EH (cell line): ENCODE results near the gene ARFRP1.

Source experiments
- DNase-seq: peaks from one replicate; pipeline ENCODE4 v3.0.0-alpha.2; 2015; ENCODE audit warnings: low read depth

ARFRP1 gene

DNA sequence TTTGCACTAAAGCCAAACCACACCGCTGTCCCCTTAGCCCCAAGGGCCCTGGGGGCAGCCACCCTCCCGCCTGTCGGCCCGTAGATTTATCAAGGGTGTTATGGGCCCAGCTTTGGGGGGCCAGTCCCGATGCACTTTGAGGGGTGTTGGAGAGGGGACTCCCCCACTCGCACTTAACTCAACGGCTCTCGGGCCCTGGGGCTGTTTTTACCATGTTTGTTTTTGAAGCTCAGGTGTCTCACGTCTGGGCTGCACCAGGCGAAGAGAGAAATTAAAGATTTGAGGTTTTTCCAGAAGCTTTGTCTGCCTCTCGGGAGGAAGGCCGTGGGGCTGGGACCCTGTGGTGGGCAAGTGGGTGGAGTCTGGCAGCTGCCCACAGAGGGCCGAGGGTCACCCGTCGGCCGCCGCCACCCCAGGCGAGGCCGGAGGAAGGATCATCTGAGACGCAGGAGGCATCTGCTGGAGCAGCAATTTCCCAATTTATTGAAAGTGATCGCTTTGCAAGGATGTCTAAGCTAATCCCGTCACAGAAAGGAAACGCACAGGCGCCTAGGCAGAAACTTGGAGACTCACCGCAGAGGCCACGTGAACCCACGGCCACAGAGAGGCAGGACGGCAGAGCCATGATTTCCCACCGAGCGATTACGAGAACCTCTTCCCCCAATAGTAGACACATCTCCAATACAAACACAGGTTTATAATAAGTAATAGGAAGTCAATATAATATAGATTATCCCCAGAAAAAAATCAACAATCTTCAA is 35.6 kb upstream of the ARFRP1 start:
- no peak for DNase-seq

DNA sequence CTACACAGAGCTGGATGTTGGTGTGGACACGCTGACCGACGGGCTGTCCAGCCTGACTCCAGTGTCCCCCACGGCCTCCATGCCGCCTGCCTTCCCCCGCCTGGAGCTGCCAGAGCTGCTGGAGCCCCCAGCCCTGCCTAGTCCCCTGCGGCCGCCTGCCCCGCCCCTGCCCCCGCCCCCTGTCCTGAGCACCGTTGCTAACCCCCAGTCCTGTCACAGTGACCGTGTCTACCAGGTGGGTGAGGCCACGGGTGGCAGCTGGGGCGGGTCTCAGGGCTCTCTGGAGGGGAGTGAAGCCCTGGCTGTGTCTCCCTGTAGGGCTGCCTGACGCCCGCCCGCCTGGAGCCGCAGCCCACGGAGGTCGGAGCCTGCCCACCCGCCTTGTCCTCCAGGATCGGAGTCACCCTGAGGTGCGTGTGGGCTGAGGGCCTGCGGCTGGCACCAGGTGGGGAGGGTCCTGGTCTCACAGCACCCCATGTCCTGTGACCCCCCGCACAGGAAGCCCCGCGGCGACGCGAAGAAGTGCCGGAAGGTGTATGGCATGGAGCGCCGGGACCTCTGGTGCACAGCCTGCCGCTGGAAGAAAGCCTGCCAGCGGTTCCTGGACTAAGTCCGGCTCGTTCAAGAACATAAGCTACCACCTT is 34.7 kb upstream of the ARFRP1 start:
- no peak for DNase-seq

DNA sequence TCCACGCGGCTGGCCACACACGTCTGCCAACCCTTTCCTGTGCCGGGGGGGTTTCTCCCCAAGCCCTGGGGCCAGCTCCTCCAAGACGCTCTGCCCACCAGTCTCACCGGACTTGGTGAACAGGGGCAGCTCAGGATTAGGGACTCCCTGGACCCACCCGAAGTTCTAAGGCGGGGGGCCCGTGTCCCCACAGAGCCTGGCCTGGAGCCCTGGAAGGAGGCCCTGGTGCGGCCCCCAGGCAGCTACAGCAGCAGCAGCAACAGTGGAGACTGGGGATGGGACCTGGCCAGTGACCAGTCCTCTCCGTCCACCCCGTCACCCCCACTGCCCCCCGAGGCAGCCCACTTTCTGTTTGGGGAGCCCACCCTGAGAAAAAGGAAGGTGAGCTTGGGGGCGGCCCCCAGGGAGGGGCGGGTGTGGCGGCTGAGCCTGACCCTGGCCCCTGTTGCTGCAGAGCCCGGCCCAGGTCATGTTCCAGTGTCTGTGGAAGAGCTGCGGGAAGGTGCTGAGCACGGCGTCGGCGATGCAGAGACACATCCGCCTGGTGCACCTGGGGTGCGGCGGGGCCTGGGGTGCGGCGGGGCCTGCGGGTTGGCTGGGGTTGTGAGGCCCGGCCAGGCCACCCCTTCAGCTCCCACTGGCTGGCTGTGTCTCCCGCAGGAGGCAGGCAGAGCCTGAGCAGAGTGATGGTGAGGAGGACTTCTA is 34.1 kb upstream of the ARFRP1 start:
- no peak for DNase-seq

DNA sequence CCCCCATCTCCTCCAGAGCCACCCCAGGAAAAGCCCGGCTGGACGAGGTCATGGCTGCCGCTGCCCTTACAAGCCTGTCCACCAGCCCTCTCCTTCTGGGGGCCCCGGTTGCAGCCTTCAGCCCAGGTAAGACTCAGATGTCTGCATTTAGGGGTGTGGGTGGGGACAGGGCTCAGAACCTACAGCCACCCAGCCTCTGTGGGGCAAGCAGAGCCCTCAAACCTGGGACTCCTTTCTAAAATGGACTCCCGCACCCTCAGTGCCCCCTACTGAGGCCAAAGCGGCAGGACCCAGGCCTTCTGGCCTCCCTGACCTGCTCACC is 33.5 kb upstream of the ARFRP1 start:
- no peak for DNase-seq

DNA sequence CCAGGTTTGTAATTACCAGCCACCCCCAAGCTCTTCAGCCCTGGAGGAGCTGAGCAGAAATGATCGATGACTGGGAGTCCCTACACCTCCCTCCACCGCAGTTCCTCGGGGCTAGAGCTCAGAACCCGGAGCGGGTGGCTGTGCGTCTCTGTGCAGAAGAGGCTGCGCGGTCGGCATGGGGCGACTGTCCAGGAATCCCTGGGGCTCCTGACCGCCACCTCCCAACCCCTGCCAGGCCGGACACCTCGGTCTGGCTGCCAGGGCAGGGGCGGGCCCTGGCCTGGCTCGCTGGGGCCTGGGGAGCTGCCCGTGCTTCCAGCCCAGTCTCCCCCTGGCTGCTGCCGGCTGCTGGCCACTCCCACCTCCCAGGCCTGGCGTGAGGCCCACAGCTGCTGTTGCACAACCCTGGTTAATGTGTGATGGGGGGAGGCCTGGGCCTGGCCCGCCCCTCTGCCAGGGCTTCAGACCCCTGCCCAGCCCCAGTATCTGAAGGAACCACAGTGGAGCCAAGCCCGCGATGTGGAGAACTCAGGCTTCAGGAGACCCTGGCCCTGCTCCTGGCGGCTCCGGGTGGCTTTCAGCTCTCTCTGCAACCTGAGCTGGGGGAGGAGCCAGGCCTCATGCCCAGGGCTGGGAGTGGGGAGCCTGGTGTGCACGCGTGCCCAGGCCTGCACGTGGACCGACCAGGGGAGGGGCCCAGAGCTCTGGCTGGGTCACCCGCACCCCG is 33.0 kb upstream of the ARFRP1 start:
- DNase-seq, result peak; percentile 89

DNA sequence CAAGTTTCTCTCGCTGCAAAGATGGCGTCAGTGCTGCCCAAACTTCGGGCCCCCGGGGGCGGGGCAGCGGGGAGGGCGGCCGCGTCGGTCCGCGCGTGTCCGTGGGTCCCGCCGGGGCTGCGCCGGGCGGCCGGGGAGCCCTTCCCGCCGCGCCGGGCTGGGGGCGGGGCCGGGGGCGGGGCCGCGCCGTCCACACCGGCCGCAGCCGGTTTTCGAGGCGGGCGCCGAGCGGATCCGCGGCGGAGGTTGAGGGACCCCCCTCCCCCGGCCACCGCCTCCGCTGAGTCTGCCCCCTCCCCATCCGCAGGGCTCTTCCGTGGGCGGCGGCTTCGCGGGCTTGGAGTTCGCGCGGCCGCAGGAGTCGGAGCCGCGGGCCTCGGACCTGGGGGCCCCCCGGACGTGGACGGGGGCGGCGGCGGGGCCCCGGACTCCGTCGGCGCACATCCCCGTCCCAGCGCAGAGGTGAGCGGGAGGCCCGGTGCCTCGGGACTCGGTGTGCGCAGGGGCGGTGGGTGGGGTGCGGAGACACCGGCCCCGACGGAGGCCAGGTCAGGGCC is 32.4 kb upstream of the ARFRP1 start:
- peak; percentile 41 for DNase-seq

DNA sequence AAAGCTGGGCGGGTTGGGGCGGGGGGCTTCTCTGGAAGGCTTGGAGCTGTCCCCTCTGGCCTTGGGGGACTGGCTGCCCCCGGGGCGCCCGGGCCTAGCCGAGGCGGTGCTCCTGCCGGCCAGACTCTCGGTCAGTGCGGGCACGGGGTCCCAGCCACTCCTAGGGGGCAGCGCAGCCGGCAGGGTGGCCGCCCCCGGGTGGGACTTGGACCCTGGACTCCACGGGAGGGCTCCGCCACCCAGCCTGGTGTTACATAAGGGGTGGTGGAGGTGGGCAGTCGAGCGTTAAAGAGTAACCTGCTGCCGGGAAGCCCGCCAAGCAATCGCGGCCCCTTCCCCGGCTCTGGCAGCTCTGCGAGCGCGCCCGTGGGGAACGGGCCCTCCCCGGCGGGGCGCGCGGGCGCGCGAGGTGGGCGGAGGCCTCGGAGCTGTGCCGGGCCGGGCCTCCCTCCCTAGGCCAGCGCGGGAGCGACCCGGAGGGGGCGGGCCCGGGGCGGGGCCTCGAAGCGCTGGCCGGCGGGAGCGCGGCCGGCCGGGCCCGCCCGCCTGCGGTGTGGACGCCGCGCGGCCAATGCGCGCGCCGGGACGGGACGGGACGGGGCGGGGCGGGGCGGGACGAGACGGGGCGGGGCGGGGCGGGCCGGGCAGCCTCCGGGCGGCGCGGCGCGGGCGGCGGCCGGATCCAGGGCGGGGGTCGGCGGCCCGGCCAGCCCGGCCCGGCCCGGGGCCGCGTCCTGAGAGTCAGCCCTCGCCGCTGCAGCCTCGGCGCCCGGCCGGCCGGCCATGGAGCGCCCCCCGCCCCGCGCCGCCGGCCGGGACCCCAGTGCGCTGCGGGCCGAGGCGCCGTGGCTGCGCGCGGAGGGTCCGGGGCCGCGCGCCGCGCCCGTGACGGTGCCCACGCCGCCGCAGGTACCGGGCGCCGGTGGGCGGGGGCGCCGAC is 31.6 kb upstream of the ARFRP1 start, which contains the start of gene SLC2A4RG:
Gene SLC2A4RG, plus strand, starts transcription at position 647 of the 940 bp plus-strand sequence. Its CDS starts 137 bp downstream, at position 784.
- peak; percentile 79 for DNase-seq

DNA sequence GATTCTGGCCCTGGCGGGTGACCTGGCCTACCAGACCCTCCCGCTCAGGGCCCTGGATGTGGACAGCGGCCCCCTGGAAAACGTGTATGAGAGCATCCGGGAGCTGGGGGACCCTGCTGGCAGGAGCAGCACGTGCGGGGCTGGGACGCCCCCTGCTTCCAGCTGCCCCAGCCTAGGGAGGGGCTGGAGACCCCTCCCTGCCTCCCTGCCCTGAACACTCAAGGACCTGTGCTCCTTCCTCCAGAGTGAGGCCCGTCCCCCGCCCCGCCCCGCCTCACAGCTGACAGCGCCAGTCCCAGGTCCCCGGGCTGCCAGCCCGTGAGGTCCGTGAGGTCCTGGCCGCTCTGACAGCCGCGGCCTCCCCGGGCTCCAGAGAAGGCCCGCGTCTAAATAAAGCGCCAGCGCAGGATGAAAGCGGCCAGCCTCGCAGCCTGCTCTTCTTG is 30.9 kb upstream of the ARFRP1 start:
- no peak for DNase-seq

DNA sequence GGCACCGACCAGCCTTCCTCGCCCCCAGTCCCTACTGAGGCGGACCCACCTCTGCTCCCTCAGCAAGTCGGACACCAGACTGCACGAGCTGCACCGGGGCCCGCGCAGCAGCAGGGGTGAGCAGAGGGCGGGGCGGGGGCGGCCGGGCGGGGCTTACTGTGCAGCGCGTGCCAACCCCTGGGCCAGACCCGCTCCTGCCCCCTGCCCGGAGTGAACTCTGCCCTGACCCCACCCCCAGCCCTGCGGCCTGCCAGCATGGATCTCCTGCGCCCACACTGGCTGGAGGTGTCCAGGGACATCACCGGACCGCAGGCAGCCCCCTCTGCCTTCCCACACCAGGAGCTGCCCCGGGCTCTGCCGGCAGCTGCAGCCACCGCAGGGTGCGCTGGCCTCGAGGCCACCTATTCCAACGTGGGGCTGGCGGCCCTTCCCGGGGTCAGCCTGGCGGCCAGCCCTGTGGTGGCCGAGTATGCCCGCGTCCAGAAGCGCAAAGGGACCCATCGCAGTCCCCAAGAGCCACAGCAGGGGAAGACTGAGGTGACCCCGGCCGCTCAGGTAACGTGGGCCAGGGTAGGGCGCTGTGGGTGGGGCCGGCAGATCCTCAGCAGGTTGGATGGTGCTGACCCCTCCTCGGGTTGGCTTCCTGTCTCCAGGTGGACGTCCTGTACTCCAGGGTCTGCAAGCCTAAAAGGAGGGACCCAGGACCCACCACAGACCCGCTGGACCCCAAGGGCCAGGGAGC is 30.3 kb upstream of the ARFRP1 start:
- DNase-seq, result no peak

DNA sequence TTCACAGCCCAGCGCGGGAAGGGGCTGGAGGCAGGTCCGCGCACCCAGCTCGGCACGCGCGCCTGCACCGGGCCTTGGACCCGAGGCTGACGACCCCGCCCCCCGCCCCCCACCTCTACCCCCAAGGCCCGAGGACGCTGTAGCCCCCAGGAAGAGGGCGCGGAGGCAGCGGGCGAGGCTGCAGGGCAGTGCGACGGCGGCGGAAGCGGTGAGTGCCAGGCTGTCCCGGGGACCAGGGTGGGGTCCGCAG is 29.8 kb upstream of the ARFRP1 start:
- no peak for DNase-seq

DNA sequence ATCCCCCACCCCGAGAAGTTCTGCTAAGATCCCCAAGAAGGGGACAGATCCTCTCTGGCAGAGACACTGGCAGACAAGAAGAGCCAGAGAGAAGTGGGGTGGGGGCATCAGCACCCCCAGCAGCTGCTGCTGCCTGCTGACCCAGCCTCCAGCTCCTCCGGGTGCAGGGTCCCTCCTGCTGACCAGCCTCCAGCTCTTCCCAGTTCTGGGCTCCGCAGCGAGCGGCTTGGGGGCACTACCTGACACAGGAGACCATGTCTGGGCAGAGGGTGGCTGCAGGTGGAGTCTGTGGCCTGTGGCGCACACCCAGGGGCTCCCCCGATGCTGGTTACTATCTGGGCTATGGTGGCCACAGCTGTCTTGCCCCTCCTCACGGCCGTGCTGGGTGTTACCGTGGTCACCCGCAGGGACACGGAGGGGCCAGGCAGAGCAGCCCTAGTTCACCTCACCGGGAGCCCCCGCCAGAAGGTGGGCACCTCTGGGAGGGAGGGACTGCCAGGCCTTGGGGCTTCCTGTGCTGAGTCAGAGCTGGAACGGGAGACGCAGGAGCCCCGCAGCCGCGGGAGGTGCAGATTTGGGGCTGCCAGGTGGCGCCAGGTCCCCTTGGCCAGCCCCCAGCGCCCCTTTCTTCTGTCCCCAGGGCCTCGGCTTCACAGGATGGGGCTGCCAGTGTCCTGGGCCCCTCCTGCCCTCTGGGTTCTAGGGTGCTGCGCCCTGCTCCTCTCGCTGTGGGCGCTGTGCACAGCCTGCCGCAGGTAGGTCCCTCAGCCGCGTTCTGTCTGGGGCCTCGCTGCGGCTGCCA is 29.3 kb upstream of the ARFRP1 start:
- no peak for DNase-seq

DNA sequence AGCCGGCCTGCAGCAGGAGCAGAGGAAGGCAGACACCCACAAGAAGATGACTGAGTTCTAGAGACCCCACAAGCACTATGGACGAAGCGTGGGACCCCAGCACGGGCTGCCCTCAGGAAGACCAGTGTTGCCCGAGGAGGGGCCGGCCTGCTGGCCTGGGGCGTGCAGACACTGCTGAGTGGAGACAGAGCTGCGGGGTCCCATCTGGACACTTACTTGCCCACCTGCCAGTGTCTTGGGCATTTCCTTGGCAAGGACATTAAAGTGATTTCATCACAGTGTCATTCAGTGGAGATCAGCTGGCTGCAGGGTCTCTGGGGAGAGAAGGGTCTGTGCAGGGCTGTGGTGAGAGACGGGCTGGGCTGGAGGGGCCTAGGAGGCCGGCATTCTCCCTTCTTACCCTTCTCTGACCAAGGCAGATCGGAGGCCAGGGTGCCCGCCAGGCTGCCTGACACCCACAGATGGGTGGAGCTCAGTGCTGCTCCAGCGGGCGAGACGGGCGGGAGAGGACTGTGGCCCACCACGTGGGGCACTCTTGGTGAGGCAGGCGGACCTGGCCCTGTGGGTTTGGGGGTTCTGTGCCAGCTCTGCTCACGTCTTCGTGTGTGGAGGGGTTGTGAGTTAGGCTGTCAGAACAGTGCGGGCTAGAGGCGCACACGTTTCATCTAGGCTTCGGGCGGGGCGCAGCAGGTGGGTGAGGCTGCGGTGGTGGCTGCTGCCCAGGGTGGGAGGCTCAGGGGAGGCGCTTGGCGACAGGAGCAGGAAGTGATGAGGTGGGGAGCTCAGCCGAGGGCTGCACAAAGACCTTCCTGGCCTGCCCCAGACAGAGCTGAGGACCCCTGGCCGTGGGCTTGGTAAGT is 28.3 kb upstream of the ARFRP1 start, which contains the start of gene LIME1:
Gene LIME1, plus strand, starts transcription at position 806 of the 860 bp plus-strand sequence. CDS start 886 bp downstream, outside the sequence.
- DNase-seq, result no peak

DNA sequence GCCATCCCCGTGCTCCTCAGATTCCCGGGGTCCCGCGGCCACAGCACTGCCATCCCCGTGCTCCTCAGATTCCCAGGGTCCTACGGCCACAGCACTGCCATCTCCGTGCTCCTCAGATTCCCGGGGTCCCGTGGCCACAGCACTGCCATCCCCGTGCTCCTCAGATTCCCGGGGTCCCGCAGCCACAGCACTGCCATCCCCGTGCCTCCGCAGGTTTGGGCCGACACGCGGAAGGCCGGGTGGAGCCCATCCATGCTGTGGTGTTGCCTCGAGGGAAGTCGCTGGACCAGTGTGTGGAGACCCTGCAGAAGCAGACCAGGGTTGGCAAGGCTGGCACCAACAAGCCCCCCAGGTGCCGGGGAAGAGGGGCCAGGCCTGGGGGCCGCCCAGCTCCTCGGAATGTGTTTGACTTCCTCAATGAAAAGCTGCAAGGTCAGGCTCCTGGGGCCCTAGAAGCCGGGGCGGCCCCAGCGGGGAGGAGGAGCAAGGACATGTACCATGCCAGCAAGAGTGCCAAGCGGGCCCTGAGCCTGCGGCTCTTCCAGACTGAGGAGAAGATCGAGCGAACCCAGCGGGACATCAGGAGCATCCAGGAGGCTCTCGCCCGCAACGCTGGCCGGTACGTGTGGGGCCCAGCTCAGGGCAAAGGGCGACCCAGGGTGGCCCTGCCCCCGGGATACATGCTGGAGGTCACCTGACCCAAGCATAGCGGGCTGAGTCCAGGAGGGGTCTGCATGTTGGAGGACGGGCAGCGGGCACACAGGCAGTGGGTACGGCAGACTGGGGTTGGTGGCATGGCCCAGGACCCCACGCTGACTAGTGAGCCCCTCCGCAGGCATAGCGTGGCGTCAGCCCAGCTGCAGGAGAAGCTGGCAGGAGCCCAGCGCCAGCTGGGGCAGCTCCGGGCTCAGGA is 27.4 kb upstream of the ARFRP1 start:
- DNase-seq, result no peak

DNA sequence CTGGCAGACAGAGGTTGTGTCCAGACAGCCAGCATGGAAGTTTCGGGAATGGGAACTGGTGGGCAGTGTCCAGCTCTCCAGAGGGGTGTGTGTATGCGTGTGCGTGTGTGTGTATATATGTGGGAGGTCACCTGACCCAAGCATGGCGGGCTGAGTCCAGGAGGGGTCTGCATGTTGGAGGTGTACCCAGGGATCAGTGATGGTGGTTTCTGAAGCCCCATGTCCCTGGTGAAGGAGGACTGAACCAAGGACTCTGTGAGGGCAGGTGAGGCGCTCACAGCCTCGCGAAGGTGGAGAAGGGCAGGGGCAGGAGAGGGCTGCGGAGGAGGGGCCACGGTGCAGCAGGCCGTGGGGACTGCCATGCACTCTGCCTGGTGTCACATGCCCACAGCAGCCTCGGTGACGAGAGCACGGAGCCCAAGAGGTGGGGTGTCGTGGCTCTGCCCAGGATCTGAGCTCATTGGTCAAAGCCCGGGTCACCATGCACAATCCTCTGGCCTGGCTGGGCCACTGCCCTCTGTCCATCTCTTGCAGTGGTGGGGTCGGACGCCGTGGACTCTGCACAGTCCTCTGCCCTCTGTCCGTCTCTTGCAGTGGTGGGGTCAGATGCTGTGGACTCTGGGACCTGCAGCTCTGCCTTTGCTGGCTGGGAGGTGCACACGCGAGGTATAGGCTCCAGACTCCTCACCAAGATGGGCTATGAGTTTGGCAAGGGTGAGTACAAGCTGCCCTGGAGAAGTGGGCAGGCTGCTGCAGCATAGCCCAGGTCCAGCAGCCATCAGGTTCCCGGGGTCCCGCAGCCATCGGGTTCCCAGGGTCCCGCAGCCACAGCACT is 26.6 kb upstream of the ARFRP1 start:
- no peak for DNase-seq

DNA sequence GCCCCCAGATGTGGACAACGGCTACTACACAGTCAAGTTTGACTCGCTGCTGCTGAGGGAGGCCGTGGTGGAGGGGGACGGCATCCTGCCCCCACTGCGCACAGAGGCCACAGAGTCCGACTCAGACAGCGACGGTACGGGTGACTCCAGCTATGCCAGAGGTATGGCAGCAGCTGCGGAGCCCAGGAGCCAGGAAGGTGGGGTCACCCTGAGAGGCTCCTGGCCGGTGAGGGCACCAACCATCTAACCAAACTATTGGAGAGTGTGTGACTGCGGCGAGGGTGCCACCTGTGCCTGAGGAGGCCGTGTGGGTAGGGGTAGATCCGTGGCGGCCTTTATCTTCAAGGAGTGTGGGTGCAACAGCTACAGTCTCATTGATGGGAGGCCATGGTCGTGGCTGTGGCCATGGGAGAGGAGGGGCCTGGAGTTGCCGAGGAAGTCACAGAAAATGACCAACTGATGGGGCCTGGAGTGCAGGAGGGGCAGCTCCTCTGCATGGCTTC is 25.9 kb upstream of the ARFRP1 start:
- no peak for DNase-seq

DNA sequence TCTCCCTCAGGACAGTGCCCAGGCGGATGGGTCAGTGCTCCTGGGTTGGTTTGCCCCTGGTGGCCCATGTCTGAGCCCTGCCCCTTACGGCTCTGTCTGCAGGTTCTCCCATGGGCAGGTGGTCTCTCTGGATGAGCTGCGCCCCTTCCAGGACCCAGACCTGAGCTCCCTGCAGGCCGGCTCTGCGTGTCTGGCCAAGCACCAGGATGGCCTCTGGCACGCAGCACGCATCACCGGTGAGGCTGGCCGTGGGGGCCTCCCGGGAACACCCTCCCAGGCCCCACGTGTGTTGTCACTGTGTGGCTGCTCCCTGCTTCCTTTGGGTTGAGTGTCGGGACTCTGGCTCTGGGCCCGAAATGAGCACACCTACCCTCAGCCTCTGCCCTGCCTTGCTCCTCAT is 25.3 kb upstream of the ARFRP1 start:
- no peak for DNase-seq
